COLO829 (cell line): ENCODE data around the gene WDR91.

Source experiments
- DNase-seq: peaks from one replicate; pipeline ENCODE4 v3.0.0; 2012; ENCODE audit warnings: low spot score

WDR91 gene

GRCh38 chr7:135160858-135161653 lies 50.3 kb downstream of the WDR91 start:
- no peak for DNase-seq

DNA sequence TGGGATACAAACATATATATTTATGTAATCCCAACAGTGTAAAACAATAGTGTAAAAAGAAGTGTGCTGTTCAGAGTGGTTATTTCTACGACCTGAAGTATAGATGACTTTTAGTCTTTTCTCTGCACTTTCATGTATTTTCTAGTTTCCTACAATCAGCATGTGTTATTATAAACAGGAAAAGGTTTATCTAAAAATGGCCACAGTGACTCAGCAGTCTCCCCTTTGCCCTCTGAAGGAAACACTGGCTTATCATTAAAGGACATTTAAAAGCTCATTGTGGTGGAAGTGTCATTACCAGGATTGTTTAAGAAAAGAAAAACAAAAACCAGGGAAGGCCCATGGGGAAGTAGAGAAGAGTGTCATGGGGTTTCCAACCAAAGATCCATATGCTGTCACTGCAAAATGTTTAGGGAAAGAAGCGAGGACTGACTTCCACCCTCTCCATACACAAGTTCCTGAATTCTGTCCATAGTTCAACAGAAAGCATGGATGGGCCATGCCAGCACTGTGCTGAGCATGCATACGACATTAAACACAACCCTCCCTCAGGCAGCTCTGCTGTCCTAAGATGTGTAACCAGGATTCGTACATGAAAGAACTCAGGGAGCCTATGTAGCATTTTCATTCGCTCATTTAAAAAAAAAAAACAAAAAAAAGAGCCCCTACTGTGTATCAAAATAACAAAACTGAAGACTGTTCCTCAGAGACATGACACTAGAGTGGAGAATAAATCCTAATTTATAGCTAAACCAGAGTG lies 51.0 kb downstream of the WDR91 start:
- DNase-seq, result no peak

DNA sequence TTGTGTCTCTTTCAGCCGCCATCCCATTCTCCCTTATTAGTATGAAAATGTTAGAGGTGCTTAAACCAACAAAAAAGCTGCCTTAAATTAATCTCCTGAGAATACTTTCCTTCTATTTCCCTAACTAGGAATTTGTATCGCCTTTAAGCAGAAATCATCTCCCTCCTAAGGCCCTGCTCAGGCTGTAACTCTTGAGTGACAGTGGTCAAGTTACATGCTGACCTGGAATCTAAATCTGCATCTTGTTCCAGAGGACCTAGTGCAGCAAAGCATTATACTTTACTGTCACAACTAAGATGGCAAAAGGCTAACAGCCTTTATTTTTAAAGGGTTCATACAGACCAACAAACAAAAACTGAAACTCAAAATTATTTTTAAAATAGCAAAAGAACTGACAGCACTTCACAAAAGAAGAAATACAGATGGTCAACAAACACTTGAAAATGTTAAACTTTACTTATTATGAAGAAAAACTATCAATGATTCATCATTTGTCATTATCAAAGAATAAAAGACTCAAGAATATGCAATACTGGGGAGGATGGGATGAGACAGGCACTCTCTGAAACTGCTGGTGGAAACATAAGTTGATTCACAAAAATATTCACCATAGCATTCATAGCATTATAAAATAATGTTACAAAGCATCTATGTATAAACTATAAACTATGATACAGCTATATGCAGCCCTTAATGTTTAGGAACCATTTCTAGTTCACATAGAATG lies 51.8 kb downstream of the WDR91 start:
- no peak for DNase-seq

DNA sequence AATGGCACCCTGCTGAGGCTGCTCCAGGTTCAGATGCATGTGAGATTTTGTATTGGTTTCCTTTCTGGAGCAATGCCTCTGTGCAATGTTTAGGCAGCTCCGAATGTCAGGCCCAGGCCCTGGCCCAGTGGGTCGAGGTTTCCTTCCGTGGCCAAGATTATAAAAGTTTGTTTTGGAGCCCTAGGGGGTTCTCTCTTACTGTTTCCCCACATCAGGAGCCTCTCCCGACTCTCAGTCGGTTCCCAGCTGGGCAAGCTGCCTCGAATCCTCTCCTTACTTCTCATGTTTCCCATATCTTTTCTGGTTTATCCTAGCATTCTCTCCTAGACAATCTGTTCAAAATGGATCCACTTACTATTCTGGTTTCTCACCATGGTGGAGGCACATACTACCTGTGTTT lies 52.5 kb downstream of the WDR91 start:
- DNase-seq, result no peak

DNA sequence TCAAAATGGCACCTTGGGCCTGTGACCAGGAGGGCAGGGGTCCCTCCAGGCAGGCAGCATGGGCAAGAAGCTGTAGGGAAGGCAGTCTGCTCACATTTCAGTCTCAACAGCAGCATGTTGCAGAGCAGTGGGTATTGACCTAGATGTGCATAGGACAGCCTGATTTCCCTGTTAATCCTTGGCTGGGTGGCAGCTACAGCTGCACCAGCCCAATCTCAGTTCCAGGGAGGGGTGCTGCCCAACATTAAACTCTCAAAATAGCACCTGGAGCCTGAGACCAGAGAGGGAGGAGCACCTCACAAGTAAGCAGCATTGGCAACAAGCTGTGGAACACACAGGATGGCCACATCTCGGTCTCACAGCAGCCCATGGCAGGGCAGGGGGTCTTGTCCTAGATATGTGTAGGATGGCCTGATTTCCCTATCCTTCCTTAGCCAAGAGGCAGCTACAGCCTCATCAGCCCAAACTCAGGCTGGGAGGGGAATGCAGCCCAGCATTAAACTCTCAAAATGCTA lies 53.1 kb downstream of the WDR91 start:
- no peak for DNase-seq

- DNase-seq, result no peak
Observed at GRCh38 chr7:135156290-135156689, 55.0 kb downstream of the WDR91 start.

- no peak for DNase-seq
Observed at GRCh38 chr7:135154734-135155133, 56.6 kb downstream of the WDR91 start.

DNA sequence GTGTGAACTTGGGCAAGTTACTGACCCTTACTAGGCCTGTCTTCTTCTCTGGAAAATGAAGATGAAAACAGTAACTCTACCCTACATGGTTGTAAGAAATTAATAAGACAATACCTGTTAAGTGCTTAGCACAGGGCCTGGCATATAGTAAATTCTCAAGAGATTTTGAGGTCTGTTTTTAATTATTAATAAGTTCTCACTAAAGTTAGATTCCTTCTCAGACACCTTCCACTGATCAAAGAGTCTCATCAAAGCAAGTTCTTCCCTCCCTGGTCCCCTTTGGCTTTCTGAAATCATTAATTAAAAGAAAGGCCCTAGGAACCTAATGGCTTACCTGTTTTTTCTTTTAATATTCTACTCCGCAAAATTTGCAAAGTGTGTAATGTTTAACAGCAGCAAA lies 58.9 kb downstream of the WDR91 start:
- DNase-seq, result no peak

GRCh38 chr7:135151533-135151932 lies 59.8 kb downstream of the WDR91 start:
- no peak for DNase-seq

GRCh38 chr7:135151132-135151531 lies 60.2 kb downstream of the WDR91 start:
- no peak for DNase-seq

DNA sequence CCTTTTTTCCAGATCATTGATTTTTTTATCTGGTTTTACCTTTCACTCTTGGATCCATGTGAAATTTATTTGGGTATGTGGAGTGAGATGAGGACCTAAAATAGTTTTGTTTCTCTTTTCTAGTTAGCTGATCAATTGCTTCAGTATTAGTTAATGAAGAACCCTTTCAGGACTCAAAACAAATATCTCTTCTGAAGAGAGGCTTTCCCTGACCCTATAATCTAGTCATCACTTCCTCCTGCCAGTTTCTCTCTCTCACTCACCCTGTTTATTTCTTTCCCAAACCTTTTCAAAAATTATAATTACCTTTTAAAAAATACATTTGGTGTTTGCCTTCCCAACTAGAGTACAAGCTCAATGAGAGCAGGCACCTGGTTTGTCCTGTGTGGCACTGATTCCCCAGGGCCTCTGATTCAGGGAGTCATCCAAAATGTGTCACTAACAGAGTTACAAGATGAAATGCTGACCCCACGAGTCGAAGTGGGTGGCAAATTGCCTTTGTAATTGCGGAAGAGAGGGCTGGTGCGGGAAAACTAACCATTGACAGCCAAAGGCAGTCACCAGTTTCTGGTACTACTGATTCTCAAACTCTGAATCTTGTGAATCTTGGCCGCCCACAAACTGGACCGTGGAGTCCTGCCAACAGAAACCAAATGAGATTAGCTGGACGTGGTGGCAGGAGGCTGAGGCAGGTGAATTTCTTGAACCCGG lies 61.1 kb downstream of the WDR91 start:
- no peak for DNase-seq

DNA sequence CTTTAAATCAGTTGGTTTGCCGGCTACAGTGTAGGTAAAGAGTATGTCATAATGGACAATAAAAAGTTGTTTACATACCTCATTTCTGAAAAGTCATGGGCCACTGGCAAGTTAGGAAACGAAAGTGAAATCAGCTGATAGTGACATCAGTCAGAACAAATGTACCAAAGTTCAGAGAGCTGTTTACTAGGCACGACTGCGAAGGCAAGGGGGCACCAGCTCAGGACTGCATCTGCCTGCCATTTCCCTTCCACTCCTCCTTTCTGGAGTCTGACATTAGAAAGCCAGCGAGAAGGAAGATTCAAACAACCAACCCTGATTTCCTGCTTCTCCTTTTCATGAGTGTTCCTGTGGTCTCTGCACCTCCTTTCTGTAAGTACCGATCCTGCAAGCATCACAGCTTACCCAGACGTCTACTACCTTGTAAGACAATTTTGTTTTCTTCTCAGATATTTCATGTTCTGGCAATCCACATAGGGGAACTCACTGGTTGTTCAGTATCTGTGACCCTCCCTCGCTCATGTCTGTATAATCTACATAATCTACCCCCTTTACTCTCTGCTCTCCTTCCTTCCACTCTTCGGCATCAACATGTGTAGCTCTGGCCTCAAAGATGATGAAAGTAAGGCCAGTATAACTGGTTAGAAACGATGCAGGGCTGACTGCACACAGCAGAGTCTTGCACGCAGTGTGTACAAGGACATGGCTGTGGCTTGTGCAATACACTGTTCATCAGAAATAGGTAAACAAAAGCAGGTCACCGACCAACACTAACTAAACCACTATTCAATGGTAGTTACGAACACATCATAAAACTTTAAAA lies 63.2 kb downstream of the WDR91 start, which contains the start of gene TMEM140:
Gene TMEM140 (plus strand): TSS at position 174 of the 823 bp plus-strand sequence. CDS start 16,370 bp downstream, outside the sequence.
- DNase-seq, result peak; percentile 76

DNA sequence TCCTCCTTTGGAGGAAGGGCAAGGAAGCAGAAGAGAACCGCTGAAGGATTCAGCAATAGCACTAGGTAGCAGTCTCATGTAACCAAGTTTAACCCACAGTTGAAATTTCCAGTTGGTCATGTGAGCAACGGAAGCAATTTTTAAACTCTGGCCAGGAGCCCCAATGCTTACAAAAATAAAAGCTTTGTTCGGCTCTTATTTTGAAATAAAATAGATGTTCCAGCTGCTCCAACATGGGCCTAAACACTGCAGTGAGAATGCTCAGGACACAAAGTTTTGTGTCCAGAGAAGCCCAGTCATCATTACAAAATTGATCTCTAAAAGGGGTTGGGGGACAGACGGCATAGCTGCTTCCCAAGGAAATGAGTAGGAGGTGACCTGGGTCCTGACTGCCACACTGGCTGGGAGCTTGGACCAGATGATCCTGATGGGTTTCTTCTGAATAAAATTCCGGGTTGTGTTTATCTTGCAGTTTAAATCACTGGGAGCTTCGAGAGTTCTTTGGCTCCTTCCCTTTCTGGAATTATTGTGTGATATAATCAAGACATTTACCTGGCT lies 63.9 kb downstream of the WDR91 start:
- peak; percentile 71 for DNase-seq

GRCh38 chr7:135143885-135144668 lies 67.2 kb downstream of the WDR91 start:
- DNase-seq, result no peak
